COLO668 (cell line): Measurements from ENCODE around the gene RERE.
A peak's percentile ranks its signal among the peaks of the same experiment; 100 is the strongest.
"Not testable (repeated sequence)": the region's sequence is repeated elsewhere in the genome, so short reads cannot be mapped to it uniquely, and the experiment has no call there.

Experiments used
- DNase-seq: peaks from one replicate; lab custom pipeline; 2025; ENCODE audit not compliant: unreplicated experiment; lab: John Stamatoyannopoulos, UW

RERE gene

DNA sequence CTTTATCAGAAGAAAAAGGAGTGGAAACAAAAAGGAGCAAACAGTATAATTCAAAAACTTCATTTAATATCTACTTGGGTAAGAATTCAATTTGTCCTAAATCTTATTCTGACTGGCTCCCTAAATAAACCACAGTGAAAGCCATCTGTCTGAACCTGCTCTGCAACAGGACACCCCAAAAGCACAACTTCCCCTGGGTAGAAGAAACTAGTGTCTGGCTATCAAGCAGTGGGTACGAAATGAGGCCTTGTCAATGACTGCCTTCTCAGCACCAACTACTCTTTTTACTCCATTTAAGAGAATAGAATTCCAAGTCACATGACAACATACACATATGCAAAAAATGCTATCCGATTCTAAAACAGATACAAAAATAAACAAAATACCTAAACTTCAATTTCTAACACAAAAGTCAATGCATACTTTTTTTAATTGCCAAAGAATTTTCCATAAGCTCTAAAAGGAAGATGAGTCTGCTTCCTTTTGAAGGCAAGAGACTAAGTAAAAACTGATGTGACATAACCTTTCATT is 292.7 kb downstream of the RERE start:
- DNase-seq: no peak

GRCh38 chr1:8523666-8524206 is 293.7 kb downstream of the RERE start:
- DNase-seq: no peak

- no peak for DNase-seq
Measured at GRCh38 chr1:8520483-8520966, 296.9 kb downstream of the RERE start.

DNA sequence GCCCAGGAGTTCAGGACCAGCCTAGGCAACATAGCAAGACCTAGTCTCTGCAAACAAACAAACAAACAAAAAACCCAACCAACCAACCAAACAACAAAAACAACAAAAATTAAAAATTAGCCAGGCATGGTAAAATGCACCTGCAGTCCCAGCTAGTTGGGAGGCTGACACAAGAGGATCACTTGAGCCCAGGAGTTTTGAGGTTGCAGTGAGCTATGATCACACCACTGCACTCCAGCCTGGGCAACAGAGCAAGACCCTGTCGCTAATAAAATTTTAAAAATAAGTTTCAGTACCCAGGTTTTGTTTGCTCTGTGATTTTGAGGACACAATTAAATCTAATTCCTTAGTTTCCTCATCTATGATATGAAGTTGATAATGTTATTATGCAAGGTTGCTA is 298.3 kb downstream of the RERE start:
- DNase-seq: no peak

- DNase-seq: no peak
Measured at GRCh38 chr1:8518490-8518801, 299.0 kb downstream of the RERE start.

GRCh38 chr1:8517661-8518489 is 299.6 kb downstream of the RERE start:
- DNase-seq: no peak

- peak; percentile 40 for DNase-seq
Measured at GRCh38 chr1:8516793-8517556, 300.5 kb downstream of the RERE start.

GRCh38 chr1:8516278-8516777 is 301.1 kb downstream of the RERE start:
- DNase-seq: no peak

DNA sequence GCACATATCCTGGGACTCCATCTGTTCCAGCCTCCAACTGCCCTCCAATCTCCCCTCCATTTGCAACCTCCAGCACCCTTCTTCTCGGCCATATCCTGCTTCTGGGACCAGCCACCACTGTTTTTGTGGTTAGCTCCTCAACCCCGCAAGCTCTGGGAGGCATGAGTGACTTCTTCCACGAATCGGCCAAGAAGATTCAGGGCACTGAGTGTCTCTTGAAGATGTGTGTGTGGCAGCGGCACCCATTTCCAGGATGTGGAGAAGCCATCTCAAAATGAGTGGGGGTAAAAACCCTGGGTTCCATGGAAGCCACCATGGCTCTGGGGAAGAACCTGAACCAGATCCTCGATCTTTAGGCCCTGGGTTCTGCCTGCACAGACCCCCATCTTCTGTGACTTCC is 304.9 kb downstream of the RERE start:
- no peak for DNase-seq

GRCh38 chr1:8510041-8510823 is 307.2 kb downstream of the RERE start:
- DNase-seq: no peak

DNA sequence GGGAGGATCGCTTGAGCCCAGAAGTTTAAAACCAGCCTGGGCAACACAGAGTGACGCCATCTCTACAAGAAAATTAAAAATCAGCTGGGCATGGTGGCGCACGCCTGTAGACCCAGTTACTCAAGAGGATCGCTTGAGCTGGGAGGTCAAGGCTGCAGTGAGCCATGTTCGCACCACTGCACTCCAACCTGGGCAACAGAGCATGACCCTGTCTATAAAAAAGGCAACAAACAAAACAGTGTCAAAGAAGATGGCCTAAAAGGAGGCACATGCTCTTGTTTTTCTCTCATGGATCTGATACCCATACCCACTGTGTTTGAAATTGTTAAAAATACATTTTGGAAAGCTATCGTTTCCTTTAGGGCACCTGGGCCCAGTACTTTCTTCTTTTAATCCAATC is 307.9 kb downstream of the RERE start:
- DNase-seq: no peak

- DNase-seq: no peak
Measured at GRCh38 chr1:8506995-8507615, 310.3 kb downstream of the RERE start.

DNA sequence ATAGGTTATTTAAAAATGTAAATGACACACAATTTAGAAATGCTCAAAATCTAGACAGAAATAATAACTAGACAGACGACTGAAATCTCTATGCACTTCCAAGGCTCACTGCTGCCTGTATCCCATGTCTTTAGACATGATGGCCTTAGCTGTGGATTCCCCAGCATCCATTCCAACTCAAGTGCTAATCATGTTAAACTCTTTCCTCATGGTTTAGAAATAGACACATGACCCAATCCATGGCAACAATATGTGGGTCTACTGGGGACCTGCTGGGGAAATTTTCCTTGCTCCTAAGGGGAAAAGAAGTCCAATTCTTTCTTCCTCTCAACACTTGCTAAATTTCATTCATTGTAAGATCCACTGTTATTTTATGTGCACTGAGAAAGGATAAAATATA is 311.0 kb downstream of the RERE start:
- no peak for DNase-seq

DNA sequence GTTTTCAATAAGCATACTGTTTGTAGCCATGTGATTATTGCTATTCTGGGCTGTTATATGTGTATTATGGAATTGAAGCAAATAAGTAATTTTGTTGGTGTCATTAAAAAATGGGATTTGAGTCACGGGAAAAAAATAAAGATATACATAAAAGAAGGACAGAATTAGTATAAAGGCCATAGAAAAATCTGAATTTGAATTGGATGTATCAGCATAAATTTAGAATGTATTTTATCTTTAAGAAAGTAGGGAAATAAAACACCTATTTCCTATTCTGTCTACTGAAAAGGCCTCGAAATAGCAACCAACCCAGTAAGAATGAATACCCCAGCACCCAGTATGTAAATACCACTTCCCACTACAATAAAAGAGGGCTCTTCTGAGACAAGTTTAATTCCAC is 313.6 kb downstream of the RERE start:
- DNase-seq: no peak

GRCh38 chr1:8502949-8503348 is 314.5 kb downstream of the RERE start:
- DNase-seq: not testable (repeated sequence)

- DNase-seq: no peak
Measured at GRCh38 chr1:8497210-8497819, 320.1 kb downstream of the RERE start.

DNA sequence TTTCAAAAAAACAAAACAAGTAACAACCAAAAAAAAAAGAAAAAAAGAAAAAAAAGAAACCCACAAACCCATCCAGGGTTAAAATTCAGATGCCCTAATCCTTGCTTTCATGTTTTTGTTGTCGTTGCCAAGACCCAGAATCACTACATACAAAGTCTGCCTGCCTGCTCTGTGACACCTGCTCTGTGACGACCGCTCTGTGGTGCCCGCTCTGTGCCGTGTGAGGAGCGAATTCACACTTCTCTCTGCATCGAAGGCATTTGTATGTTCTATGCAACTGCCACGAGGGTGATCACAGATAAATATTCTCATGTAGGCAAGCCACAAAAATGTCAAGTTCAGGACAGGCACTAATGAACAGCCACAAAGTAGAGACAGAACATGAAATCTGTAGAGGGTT is 321.0 kb downstream of the RERE start:
- no peak for DNase-seq

DNA sequence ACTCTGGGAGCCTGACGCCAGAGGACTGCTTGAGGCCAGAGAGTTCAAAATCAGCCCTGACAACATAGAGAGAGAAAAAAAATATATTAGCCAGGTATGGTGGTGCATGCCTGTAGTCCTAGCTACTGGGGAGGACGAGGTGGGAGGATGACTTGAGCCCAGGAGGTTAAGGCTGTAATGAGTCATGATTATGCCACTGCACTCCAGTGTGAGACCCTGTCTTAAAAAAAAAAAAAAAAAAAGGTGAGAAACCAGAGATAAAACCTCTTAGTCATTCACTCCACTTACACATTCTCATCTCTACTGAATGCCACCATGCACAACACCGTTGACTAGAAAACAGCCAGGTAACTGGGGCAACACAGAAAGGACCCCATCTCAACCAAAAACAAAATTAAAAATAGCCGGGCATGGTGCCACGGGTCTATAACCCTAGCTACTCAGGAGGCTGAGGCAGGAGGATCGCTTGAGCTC is 321.5 kb downstream of the RERE start:
- no peak for DNase-seq

DNA sequence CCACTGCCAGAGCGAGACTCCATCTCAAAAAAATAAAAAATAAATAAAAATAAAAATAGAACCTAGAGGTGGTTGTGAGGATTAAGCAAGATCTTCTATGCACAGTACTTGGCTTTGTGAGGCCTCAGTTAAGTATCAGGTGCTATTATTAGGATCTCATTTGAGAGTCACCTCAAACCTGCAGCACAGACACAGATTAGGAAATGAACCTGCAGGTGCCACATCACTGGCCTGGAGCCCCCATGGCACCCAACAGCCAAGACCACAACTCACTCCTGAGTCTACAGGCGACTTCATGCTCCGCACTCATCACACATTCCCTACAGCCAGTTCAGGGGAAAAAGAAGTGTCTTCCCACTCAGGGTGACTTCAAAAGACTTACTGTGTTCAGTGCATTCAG is 322.8 kb downstream of the RERE start:
- no peak for DNase-seq
